Neural crest cell (in vitro differentiated cells): Measurements from ENCODE around the gene BRPF3. TPM values are rescaled to one million over a fixed set of nuclear protein-coding genes. Genes with fewer than 3 reads are reported as not detected.
A peak's percentile ranks its signal among the peaks of the same experiment; 100 is the strongest.

Experiments
- DNase-seq: peaks from one replicate; pipeline ENCODE4 v3.0.0; 2021; ENCODE audit warnings: low read depth, mixed read lengths, low spot score
- H3K27ac Mint-ChIP-seq: one replicate; pipeline ENCODE4 v1.8.0; 2021; ENCODE audit warnings: mild to moderate bottlenecking, mixed read lengths; ENCODE audit not compliant: unreplicated experiment
- H3K27me3 Mint-ChIP-seq: 2 replicates; pipeline ENCODE4 v1.8.0; 2021; ENCODE audit warnings: low read depth, mild to moderate bottlenecking, mixed read lengths
- H3K36me3 Mint-ChIP-seq: 2 replicates; pipeline ENCODE4 v1.8.0; 2021; ENCODE audit warnings: low read depth, mild to moderate bottlenecking, mixed read lengths
- H3K4me1 Mint-ChIP-seq: 2 replicates; pipeline ENCODE4 v1.8.0; 2021; ENCODE audit warnings: mixed read lengths
- H3K4me3 Mint-ChIP-seq: one replicate; pipeline ENCODE4 v1.8.0; 2021; ENCODE audit warnings: mild to moderate bottlenecking, mixed read lengths
- H3K9me3 Mint-ChIP-seq: 2 replicates; pipeline ENCODE4 v1.8.0; 2021; ENCODE audit warnings: mixed read lengths
- total RNA-seq: library from RNA; stranded (reverse); gene quantifications from 2 replicates; pipeline ENCODE4 v1.2.1, GENCODE V29; 2021
- TF ChIP-seq, protein P1 (sequence below): fragments of 200-600 bp; sonication (generic); conservative IDR thresholded peaks from 2 replicates; pipeline ENCODE4 v1.5.0; 2021; ENCODE audit warnings: antibody characterized with exemption, mild to moderate bottlenecking

Gene BRPF3
- total RNA-seq, 1 donor from 2014 or later, result 57.3 TPM

DNA sequence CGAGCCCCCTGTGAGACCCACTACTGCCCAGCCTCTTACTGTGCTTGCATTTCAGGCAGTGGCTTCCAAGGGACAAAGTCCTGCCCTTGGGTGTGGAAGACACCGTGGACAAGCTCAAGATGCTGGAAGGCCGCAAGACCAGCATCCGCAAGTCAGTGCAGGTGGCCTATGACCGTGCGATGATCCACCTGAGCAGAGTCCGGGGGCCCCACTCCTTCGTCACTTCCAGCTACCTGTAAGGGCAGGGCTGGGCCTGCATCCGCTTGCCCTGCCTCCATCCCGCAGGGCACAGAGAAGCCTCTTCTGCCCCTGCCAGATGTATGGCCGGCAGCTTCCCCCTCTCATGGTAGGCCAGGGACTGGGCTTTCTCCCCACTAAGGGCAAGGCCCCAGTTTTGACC is 33.8 kb downstream of the BRPF3 start:
- H3K27me3 Mint-ChIP-seq, result no peaks in the 10 kb centered on the region
- H3K4me1 Mint-ChIP-seq, result no peaks in the 10 kb centered on the region
- no peak for DNase-seq
- H3K4me3 Mint-ChIP-seq, result no peak overlapping the region
- H3K36me3 Mint-ChIP-seq, result peaks cover 13% of the 10 kb centered on the region
- H3K9me3 Mint-ChIP-seq, result no peaks in the 10 kb centered on the region
- no peak overlapping the region for H3K27ac Mint-ChIP-seq
- TF ChIP-seq, protein P1, sequence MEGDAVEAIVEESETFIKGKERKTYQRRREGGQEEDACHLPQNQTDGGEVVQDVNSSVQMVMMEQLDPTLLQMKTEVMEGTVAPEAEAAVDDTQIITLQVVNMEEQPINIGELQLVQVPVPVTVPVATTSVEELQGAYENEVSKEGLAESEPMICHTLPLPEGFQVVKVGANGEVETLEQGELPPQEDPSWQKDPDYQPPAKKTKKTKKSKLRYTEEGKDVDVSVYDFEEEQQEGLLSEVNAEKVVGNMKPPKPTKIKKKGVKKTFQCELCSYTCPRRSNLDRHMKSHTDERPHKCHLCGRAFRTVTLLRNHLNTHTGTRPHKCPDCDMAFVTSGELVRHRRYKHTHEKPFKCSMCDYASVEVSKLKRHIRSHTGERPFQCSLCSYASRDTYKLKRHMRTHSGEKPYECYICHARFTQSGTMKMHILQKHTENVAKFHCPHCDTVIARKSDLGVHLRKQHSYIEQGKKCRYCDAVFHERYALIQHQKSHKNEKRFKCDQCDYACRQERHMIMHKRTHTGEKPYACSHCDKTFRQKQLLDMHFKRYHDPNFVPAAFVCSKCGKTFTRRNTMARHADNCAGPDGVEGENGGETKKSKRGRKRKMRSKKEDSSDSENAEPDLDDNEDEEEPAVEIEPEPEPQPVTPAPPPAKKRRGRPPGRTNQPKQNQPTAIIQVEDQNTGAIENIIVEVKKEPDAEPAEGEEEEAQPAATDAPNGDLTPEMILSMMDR, result no peak

DNA sequence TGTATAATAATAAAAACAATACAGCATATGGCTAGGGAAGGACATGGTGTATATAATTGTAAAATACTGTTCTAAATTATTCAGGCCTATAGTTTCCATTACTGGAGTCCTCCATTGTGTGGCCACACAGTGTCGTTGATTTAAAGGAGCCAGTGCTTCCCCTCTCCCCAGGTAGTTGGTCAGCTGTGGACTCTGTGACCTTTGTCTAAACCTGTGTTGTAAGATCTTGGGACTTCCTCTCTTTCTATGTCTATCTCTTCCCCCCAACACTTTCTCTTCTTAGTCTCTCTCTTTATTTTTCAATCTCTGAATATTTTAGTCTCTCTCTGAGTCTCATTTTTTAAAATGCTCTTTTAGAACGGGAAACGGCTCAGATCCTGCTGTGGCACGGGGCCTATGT is 35.6 kb downstream of the BRPF3 start:
- Mint-ChIP-seq H3K36me3 (peaks cover 15% of the 10 kb centered on the region), H3K9me3 (no peaks in the 10 kb centered on the region)
- no peak for DNase-seq

DNA sequence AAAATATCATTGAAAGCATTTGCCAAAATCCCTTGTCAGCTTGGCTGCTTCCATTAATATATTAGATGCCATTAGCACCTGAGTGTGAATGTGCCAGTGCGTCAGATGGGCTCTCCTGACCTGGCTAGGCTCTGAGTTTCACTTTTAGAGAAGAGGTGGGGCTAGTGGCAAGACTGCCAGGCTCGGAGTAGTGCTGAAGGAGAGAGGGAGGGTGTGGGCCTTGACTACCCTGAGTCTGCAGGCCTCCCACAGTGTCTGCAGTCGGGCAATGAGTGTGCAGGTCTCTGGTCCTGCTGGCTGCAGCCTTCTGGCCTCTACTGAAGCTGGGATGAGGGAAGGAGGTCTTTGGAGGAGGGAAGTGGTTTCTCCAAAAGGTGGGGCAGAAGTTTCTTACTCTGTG is 38.8 kb downstream of the BRPF3 start:
- Mint-ChIP-seq H3K27ac (peak overlapping the region; percentile 82), H3K36me3 (peaks cover 11% of the 10 kb centered on the region), H3K27me3 (no peaks in the 10 kb centered on the region), H3K4me1 (no peaks in the 10 kb centered on the region), H3K9me3 (no peaks in the 10 kb centered on the region), H3K4me3 (peak overlapping the region; percentile 42)
- TF ChIP-seq, protein P1, result no peak
- DNase-seq, result no peak

More for the DNA sequence above, 35.6 kb downstream of the BRPF3 start:
- Mint-ChIP-seq H3K4me1 (no peaks in the 10 kb centered on the region), H3K27ac (no peak overlapping the region), H3K27me3 (no peaks in the 10 kb centered on the region), H3K4me3 (no peak overlapping the region)
- TF ChIP-seq, protein P1, result no peak

DNA sequence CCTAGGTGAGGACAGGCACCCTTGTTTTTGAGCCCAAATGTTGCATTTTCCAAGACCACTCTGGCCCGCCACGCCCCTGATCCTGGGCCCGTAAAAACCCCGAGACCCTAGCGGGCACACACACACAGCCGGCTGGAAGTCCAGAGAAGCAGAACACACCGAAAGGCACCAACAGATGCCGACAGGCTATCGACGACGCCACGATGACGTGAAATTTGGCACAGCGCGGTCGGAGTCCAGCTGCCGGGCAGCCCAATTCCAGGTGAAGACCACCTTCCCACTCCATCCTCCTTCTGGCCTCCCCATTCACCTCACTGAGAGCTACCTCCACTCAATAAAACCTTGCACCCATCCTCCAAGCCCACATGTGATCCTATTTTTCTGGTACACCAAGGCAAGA is 39.3 kb downstream of the BRPF3 start:
- TF ChIP-seq, protein P1, result no peak
- H3K4me3 Mint-ChIP-seq, result no peak overlapping the region
- DNase-seq, result no peak
- no peaks in the 10 kb centered on the region for H3K4me1 Mint-ChIP-seq
- no peaks in the 10 kb centered on the region for H3K9me3 Mint-ChIP-seq
- peaks cover 9% of the 10 kb centered on the region for H3K36me3 Mint-ChIP-seq
- no peaks in the 10 kb centered on the region for H3K27me3 Mint-ChIP-seq
- no peak overlapping the region for H3K27ac Mint-ChIP-seq

DNA sequence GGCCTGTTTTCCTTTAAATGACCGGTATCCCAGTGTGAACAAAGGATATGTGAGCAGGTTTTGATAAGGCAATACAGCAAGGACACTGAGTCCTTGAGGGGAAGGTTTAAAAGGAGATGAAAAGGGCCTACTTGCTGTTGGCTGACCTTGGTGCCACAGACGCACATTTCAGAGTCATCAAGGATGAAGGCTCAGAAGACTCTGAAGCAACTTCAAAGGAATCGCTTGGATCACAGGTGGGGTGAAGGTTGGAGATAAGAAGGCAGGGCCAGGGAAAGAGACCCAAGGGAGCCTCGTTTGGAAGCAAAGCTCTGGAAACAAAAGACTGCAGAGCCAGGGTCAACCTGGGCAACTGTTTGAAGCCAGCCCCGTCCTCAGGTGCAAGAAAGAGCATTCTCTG is 43.2 kb downstream of the BRPF3 start:
- H3K4me1 Mint-ChIP-seq, result peaks cover 20% of the 10 kb centered on the region
- no peaks in the 10 kb centered on the region for H3K27me3 Mint-ChIP-seq
- H3K27ac Mint-ChIP-seq, result peak overlapping the region; percentile 54
- H3K9me3 Mint-ChIP-seq, result no peaks in the 10 kb centered on the region
- peaks cover 3% of the 10 kb centered on the region for H3K36me3 Mint-ChIP-seq
- H3K4me3 Mint-ChIP-seq, result no peak overlapping the region
- TF ChIP-seq, protein P1, result no peak
- DNase-seq, result no peak

GRCh38 chr6:36241728-36242127 is 45.2 kb downstream of the BRPF3 start:
- Mint-ChIP-seq H3K27ac (no peak overlapping the region), H3K9me3 (no peaks in the 10 kb centered on the region), H3K4me3 (no peak overlapping the region), H3K27me3 (no peaks in the 10 kb centered on the region), H3K4me1 (peaks cover 36% of the 10 kb centered on the region), H3K36me3 (no peaks in the 10 kb centered on the region)
- DNase-seq, result no peak
- TF ChIP-seq, protein P1, result no peak
